ENCODE measurements around the gene GIPC2.

Gene GIPC2

GRCh38 chr1:78005448-78005722, 40.4 kb upstream of the GIPC2 start:
- TF ChIP-seq ZFX (IDR thresholded peaks at IDR 0.05; ENCODE audit: borderline replicate concordance): no peak
- peak overlapping the region; percentile 81 for H3K27ac ChIP-seq

DNA sequence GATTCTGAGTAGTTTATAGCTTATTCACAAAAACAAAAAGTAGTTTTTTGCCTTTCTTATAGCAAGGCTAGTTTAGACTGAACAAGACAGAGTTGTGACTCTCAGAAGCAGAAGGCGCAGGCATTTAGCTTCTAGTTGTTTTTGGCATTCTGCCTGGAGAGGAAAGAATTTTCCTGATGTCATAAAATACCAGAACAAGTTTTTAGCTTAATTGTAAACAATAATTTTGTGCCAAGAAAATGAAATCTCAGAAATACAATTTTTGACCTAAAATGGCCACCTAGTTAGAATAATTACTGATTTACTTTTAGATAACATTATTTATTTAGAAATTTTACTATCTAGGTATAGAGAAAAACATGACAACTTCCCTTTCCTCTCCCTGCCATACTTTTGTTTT, 40.0 kb upstream of the GIPC2 start:
- TF ChIP-seq ZFX (IDR thresholded peaks at IDR 0.05; ENCODE audit: borderline replicate concordance): no peak
- TF ChIP-seq, protein P1, sequence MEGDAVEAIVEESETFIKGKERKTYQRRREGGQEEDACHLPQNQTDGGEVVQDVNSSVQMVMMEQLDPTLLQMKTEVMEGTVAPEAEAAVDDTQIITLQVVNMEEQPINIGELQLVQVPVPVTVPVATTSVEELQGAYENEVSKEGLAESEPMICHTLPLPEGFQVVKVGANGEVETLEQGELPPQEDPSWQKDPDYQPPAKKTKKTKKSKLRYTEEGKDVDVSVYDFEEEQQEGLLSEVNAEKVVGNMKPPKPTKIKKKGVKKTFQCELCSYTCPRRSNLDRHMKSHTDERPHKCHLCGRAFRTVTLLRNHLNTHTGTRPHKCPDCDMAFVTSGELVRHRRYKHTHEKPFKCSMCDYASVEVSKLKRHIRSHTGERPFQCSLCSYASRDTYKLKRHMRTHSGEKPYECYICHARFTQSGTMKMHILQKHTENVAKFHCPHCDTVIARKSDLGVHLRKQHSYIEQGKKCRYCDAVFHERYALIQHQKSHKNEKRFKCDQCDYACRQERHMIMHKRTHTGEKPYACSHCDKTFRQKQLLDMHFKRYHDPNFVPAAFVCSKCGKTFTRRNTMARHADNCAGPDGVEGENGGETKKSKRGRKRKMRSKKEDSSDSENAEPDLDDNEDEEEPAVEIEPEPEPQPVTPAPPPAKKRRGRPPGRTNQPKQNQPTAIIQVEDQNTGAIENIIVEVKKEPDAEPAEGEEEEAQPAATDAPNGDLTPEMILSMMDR (IDR thresholded peaks at IDR 0.05): no peak
- H3K27ac ChIP-seq: peak overlapping the region; percentile 81

GRCh38 chr1:78006521-78006920, 39.2 kb upstream of the GIPC2 start:
- H3K27ac ChIP-seq: no peak overlapping the region
- TF ChIP-seq, protein P1 (IDR thresholded peaks at IDR 0.05): no peak
- no peak for TF ChIP-seq ZFX (IDR thresholded peaks at IDR 0.05; ENCODE audit: borderline replicate concordance)

GRCh38 chr1:78007677-78008341, 38.0 kb upstream of the GIPC2 start:
- TF ChIP-seq, protein P1 (IDR thresholded peaks at IDR 0.05): no peak
- no peak for TF ChIP-seq ZFX (IDR thresholded peaks at IDR 0.05; ENCODE audit: borderline replicate concordance)
- no peak overlapping the region for H3K27ac ChIP-seq

GRCh38 chr1:78009276-78009675, 36.5 kb upstream of the GIPC2 start:
- no peak overlapping the region for H3K27ac ChIP-seq
- TF ChIP-seq, protein P1 (IDR thresholded peaks at IDR 0.05): no peak
- no peak for TF ChIP-seq ZFX (IDR thresholded peaks at IDR 0.05; ENCODE audit: borderline replicate concordance)

DNA sequence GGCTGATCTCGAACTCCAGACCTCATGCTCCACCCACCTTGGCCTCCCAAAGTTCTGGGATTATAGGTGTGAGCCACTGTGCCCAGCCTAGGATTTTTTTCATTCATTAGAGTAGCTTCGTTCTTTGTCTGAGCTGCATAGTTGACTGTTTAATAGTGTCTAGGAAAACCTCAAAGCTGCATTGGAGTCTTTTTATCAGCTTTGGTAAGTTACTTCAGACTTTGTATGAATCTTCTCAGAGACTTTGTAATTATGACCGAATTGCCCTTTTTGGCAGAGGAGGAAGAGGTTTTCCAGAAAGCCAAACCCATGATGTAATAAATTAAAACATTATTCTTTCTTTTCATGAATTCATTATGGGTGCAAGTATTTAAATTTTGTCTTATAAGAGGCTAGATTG, 35.9 kb upstream of the GIPC2 start:
- no peak for TF ChIP-seq ZFX (IDR thresholded peaks at IDR 0.05; ENCODE audit: borderline replicate concordance)
- TF ChIP-seq, protein P1 (IDR thresholded peaks at IDR 0.05): no peak
- no peak overlapping the region for H3K27ac ChIP-seq

- TF ChIP-seq ZFX (IDR thresholded peaks at IDR 0.05; ENCODE audit: borderline replicate concordance): no peak
- TF ChIP-seq, protein P1 (IDR thresholded peaks at IDR 0.05): no peak
- no peak overlapping the region for H3K27ac ChIP-seq
These were observed 34.7 kb upstream of the GIPC2 start for GRCh38 chr1:78011050-78011449.

GRCh38 chr1:78015148-78015547, 30.6 kb upstream of the GIPC2 start:
- no peak for TF ChIP-seq ZFX (IDR thresholded peaks at IDR 0.05; ENCODE audit: borderline replicate concordance)
- TF ChIP-seq, protein P1 (IDR thresholded peaks at IDR 0.05): no peak
- H3K27ac ChIP-seq: no peak overlapping the region

Data from 22Rv1 (cell line).